Fibroblast of lung (primary cell): ENCODE results near the gene SNX14.

Source experiments
- CTCF ChIP-seq, 2 donors: IDR thresholded peaks in 1 of 2; conservative IDR thresholded peaks in 1 of 2; 1 replicate in 1 of 2; 2 replicates in 1 of 2; pipeline ENCODE4 v1.5.1; 2011 to 2012; ENCODE audit warnings: low read length in 2 of 2, control low read depth in 1 of 2, inconsistent platforms in 1 of 2, low read depth in 1 of 2, mild to moderate bottlenecking in 1 of 2
- EZH2 ChIP-seq: IDR thresholded peaks from 2 replicates; pipeline ENCODE4 v1.5.1; 2012; ENCODE audit warnings: low read length, control low read depth, mild to moderate bottlenecking; ENCODE audit errors: missing control alignments

- TF ChIP-seq CTCF (conservative IDR thresholded peaks at IDR 0.05 in 1 of 2, IDR thresholded peaks at IDR 0.05 in 1 of 2; ENCODE audit: low read depth in 1 of 2, low read length in 2 of 2) (no peak), EZH2 (no peak)
These were observed 43.9 kb upstream of the SNX14 start for GRCh38 chr6:85637579-85637978.
